ENCODE measurements around the gene CASP10. TPM values are rescaled to one million over a fixed set of nuclear protein-coding genes. Genes with fewer than 3 reads are reported as not detected.
"Not testable (repeated sequence)": the region's sequence is repeated elsewhere in the genome, so short reads cannot be mapped to it uniquely, and the experiment has no call there.

CASP10 gene, protein sequence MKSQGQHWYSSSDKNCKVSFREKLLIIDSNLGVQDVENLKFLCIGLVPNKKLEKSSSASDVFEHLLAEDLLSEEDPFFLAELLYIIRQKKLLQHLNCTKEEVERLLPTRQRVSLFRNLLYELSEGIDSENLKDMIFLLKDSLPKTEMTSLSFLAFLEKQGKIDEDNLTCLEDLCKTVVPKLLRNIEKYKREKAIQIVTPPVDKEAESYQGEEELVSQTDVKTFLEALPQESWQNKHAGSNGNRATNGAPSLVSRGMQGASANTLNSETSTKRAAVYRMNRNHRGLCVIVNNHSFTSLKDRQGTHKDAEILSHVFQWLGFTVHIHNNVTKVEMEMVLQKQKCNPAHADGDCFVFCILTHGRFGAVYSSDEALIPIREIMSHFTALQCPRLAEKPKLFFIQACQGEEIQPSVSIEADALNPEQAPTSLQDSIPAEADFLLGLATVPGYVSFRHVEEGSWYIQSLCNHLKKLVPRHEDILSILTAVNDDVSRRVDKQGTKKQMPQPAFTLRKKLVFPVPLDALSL
- polyA plus RNA-seq = 14.9 TPM

DNA sequence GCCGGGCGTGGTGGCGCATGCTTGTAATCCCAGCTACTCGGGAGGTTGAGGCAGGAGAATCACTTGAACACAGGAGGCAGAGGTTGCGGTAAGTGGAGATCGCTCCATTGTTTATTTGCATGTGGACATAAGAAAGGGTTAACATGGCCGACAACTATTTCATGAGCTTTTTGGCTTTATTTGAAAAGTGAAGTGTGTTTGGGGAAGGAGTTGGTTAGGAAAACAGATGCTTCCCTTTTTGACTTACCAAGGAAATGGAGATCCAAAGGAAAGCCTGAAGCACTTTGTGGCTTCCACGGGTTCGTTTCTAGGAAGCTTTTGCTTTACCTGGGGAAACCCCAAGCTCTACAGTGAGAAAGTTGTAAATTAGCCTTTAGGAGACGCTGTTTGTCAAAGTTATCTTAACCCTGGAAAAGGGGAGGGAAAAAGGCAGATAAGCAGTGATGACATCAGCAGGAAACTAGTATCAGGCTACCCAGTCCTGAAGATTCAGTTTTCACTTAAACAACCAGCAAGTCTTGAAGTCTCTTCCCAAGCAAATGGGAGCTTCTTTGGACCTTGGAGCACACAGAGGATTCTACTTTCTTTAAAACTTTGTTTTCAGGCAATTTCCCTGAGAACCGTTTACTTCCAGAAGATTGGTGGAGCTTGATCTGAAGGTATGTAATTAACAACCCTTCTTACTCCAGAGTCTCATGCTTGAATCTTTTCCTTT is at the start of gene CASP10:
Gene CASP10, plus strand, starts transcription at position 492 of the 715 bp plus-strand sequence. CDS start 2,637 bp downstream, outside the sequence.
- peaks cover 23 to 35% (median 34%) of the 10 kb centered on the region in 3 donors for H3K4me1 Mint-ChIP-seq
- H3K9me3 Mint-ChIP-seq = no peaks in the 10 kb centered on the region
- peaks cover 5% of the 10 kb centered on the region for H3K36me3 Mint-ChIP-seq
- peak within 1 kb of the TSS; percentile 89 to 98 (median 98) for H3K4me3 Mint-ChIP-seq
- H3K27me3 Mint-ChIP-seq = no peaks in the 10 kb centered on the region
- H3K27ac Mint-ChIP-seq = peak within 1 kb of the TSS; percentile 77 to 88 (median 82)

DNA sequence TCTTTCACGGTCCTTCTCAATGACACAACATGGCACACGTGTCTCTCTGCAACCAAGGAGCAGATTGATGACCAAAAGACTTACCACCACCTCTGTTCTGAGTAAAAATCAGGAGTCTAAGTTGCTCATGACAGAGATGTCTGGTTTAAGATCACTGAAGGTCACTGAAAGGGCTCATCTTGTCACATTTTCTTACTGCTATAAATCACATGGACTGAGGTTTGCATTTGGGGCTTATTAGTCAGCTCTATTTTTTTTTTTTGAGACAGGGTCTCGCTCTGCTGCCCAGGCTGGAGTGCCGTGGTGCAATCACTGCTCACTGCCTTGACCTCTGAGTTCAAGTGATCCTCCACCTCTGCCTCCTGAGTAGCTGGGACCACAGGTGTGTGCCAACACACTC is 47.6 kb upstream of the CASP10 start:
- Mint-ChIP-seq H3K4me1 (peaks cover 33 to 36% (median 35%) of the 10 kb centered on the region in 3 donors), H3K4me3 (peak overlapping the region in 1 of 4 donors; percentile 51), H3K9me3 (no peaks in the 10 kb centered on the region), H3K27ac (peak overlapping the region; percentile 15 to 85 (median 80)), H3K36me3 (peaks cover 29% of the 10 kb centered on the region), H3K27me3 (no peaks in the 10 kb centered on the region)

DNA sequence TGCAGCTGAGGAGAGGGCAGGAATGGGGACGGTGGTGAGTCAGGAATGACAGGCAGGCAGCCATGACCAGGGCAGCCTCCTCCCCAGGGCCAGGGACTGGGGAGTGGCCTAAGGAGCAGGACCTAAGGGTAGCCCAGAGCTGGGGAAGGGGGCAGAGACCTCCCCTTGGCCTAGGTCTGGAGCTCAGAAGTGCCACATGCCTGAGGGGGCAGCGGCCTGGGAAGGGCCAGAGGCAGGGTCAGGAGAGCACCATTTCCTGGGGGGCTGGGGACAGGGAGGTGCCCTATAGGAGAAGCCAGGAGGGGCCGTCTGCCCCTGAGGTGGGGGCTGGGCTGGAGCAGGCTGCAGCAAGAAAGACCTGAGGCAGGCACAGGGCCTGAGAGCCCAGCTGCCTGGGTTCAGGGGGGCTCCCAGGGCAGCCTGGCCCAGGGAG is 46.0 kb upstream of the CASP10 start:
- Mint-ChIP-seq H3K27me3 (no peaks in the 10 kb centered on the region), H3K9me3 (no peaks in the 10 kb centered on the region), H3K4me3 (no peak overlapping the region), H3K36me3 (peaks cover 26% of the 10 kb centered on the region), H3K4me1 (peaks cover 21 to 27% (median 25%) of the 10 kb centered on the region in 3 donors), H3K27ac (peak overlapping the region; percentile 55 to 86 (median 80))

DNA sequence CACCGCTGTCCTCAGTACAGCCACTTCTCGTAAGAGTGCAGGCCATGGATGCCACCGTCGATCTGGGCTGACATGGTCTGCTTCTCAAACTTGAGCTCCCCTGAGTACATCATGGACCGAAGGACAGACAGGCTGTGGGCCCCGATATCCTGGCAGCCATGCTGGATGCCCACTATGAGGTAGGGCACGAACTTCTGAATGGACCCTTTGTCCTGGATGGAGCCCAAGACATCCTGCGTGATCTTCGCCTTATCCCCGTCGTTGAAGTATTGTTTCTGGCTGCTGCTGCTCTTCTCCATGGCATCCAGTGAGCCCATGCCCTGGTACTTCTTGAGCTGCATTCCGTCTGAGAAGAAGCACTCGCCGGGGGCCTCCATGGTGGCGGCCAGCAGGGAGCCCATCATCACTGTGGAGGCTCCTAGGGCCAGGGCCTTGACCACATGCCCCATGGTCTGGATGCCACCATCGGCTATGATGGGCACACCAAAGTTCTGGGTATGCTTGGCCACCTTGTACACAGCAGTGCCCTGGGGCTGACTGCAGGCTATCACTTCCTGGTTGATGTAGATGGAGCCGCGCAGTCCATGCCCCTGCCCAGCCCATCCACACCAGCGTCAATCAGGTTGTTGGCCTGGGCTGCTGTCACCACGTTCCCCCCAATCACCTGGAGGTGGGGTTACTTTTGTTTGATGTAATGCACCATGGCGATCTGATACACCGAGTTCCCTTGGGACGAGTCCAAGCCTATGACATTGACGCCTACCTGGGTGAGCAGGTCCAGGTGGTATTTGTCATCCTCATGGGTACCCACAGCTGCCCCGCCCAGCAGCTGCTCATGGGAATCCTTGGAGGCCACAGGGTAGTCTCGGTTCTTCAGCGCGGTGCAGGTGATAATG is 45.2 kb upstream of the CASP10 start:
- no peak overlapping the region for H3K4me3 Mint-ChIP-seq
- H3K27me3 Mint-ChIP-seq = no peaks in the 10 kb centered on the region
- H3K36me3 Mint-ChIP-seq = peaks cover 22% of the 10 kb centered on the region
- peaks cover 14 to 19% (median 16%) of the 10 kb centered on the region in 3 donors for H3K4me1 Mint-ChIP-seq
- no peaks in the 10 kb centered on the region for H3K9me3 Mint-ChIP-seq
- H3K27ac Mint-ChIP-seq = peak overlapping the region in 1 of 3 donors; percentile 39

DNA sequence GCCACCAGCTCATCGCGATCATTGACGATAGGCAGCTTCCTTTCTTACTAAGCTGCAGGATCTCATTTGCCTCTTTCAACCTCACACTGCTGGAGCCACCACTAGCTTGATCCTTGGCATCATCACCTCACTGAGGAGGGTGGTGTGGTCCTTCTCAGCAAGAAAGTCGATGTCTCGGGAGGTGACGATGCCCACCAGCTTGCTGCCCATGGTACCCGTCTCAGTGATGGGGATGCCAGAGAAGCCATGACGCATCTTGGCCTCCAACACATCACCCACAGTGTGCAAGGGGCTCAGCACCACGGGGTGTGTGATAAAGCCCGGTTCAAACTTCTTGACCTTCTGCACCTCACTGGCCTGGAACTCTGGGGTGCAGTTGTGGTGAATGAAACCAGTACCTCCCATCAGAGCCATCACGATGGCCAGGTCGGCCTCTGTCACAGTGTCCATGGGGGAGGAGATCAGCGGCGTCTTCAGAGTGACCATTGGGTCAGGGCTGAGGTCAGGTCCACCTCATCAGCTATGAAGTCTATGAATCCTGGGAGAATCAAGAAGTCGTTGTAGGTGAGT is 44.5 kb upstream of the CASP10 start:
- H3K4me1 Mint-ChIP-seq = peaks cover 7 to 13% (median 12%) of the 10 kb centered on the region in 3 donors
- H3K4me3 Mint-ChIP-seq = peak overlapping the region in 1 of 4 donors; percentile 52
- peak overlapping the region in 1 of 3 donors; percentile 77 for H3K27ac Mint-ChIP-seq
- no peaks in the 10 kb centered on the region for H3K27me3 Mint-ChIP-seq
- peaks cover 16% of the 10 kb centered on the region for H3K36me3 Mint-ChIP-seq
- H3K9me3 Mint-ChIP-seq = no peaks in the 10 kb centered on the region

DNA sequence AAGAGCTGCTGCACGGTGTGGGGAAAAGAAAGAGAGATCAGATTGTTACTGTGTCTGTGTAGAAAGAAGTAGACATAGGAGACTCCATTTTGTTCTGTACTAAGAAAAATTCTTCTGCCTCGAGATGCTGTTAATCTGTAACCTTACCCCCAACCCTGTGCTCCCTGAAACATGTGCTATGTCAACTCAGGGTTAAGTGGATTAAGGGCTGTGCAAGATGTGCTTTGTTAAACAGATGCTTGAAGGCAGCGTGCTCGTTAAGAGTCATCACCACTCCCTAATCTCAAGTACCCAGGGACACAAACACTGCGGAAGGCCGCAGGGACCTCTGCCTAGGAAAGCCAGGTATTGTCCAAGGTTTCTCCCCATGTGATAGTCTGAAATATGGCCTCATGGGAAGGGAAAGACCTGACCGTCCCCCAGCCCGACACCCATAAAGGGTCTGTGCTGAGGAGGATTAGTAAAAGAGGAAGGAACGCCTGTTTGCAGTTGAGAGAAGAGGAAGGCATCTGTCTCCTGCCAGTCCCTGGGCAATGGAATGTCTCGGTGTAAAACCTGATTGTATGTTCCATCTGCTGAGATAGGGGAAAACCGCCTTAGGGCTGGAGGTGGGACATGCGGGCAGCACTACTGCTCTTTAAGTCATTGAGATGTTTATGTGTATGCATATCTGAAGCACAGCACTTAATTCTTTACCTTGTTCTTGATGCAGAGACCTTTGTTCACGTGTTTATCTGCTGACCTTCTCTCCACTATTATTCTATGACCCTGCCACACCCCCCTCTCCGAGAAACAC is 43.8 kb upstream of the CASP10 start:
- H3K27me3 Mint-ChIP-seq, H3K4me3 Mint-ChIP-seq, H3K9me3 Mint-ChIP-seq: not testable (repeated sequence)
- Mint-ChIP-seq H3K36me3 (peaks cover 16% of the 10 kb centered on the region), H3K4me1 (peaks cover 7 to 13% (median 12%) of the 10 kb centered on the region in 3 donors), H3K27ac (peak overlapping the region in 2 of 3 donors; percentile 77 to 78)

DNA sequence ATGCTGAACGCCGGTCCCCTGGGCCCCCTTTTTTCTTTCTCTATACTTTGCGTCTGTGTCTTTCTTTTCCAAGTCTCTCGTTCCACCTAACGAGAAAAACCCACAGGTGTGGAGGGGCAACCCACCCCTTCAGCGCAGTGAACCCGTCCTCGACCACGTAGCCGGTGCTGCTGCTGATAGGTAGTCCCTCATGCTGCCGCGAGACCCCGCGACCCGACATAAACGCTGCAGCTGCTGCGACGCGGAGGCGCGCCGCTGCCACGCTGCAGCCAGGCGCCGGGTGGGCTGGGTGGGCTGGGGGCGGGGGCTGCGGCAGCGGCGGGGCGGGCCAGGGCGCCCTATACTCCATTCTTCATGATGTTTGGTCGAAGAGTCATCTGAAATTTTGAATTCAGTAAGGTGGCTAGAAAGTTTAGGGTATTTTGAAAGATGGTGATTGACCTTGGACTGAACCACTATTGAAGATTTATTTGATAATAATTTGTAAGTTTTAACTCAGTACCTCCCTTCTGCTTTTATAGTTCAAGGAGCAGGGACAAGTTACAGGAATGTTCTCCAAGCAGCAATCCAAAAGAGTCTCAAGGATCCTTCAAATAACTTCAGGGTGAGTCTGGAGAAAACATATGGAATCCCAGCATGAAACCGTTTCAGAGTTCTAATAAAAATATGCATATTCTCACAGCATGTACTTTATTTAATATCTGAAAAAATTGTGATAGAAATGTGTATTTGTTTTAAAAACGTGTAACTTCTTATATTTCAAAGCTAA is 42.9 kb upstream of the CASP10 start:
- Mint-ChIP-seq H3K36me3 (peaks cover 14% of the 10 kb centered on the region), H3K4me1 (peaks cover 5 to 13% (median 11%) of the 10 kb centered on the region in 3 donors), H3K9me3 (no peaks in the 10 kb centered on the region), H3K27me3 (no peaks in the 10 kb centered on the region), H3K4me3 (no peak overlapping the region), H3K27ac (peak overlapping the region in 1 of 3 donors; percentile 78)

DNA sequence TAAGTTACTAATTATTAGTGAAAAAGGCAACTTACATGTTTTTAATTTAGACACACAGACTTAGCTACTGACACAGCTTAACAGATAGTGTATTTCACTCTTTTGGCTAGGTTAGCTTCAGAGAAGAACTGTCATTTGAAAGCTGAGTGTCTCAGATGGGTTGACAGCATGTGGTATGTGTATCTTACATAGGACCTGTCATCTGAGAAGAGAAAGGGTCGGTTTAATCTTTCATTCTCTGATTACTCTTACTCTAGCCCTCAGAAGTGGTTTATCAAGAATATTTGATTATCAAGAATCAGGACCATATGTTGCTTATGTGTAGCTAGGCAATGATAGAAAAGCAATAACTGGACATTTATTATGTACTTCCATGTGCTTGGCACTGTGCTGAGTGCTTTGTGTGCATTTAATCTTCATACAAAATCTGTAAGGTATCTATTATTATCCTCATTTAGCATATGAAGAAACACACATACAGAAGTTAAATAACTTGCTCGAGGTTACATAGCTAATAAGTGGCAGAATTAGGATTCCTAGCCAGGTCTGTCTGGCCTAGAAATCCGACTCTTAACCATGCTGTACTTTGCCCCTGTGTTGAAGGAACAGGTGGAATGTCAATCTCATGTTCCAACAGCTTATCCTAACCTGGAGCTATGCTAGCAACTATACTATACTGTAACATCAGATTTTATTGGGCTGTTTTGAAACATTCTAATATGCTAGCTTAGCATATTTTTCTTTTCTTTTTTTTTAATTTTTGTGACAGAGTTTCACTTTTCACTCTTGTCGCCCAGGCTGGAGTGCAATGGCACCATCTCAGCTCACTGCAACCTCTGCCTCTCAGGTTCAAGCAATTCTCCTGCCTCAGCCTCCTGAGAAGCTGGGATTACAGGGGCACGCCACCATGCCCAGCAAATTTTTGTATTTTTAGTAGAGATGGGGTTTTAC is 38.6 kb upstream of the CASP10 start:
- Mint-ChIP-seq H3K27ac (peak overlapping the region in 1 of 3 donors; percentile 7), H3K4me3 (no peak overlapping the region), H3K27me3 (no peaks in the 10 kb centered on the region), H3K36me3 (peaks cover 11% of the 10 kb centered on the region), H3K4me1 (peaks cover 0 to 9% (median 2%) of the 10 kb centered on the region in 3 donors), H3K9me3 (no peaks in the 10 kb centered on the region)

DNA sequence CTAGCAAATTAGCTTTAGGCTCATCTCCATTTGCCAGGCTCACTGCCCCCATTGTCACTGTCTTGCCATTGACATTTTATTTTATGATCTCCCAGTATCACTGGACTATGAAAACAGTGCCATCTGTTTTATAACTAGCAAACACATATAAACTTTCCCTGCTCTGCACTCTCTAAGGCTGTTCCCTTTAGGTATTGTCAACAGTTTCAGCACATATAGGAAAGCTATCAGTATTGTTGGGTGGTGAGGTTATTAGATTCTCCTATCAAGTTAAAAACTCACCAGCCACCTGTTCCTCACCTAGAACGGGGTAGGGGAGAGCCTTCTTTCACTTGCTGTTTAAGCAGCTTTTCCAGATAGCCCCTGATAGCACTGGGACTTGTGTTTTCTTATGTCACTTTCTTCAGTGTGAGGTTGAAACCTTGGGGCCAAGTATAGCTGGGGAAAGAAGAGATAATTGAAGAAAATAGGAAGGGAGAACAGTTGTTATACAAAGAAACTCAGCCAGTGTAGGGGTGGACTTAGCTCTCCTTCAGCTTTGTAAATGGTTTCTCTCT is 34.4 kb upstream of the CASP10 start:
- peaks cover 11% of the 10 kb centered on the region for H3K36me3 Mint-ChIP-seq

DNA sequence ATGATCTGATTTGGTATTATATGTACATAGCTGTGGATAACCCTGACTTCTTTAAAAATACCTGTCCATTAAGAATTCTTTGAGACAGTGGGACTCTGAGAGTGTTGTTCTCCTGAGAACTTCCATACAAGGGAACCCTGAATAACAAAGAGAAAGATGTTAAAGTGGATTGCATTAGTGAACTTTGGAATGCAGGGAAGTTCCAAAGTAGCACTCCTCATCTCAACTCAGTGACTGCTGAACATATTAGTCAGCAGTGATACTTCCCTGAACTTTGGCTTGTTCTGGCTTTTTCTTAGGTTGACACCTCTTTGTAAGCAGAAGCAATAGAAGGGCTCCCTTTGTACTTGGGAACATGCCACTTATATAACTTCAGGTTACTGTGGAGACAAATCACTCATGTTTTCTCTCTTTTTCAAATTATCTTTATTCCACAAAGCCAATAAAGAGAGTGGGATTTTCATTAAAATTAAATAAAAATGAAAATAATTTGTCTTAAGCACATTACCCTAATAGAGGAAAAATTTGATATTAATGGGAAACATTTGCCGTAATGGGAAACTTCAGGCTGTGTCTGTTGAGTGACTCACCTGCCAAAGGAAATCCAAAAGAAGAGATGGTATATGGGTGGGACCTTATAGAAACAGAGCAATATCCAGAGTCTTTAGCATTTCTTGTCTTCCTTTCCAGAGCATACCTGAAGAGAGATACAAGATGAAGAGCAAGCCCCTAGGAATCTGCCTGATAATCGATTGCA is 33.7 kb upstream of the CASP10 start:
- no peaks in the 10 kb centered on the region for H3K9me3 Mint-ChIP-seq
- peaks cover 14 to 26% (median 24%) of the 10 kb centered on the region in 3 donors for H3K4me1 Mint-ChIP-seq
- no peaks in the 10 kb centered on the region for H3K27me3 Mint-ChIP-seq
- peaks cover 11% of the 10 kb centered on the region for H3K36me3 Mint-ChIP-seq
- H3K27ac Mint-ChIP-seq = peak overlapping the region; percentile 11 to 53 (median 35)
- no peak overlapping the region for H3K4me3 Mint-ChIP-seq

More for the DNA sequence above, 34.4 kb upstream of the CASP10 start:
- H3K9me3 Mint-ChIP-seq = no peaks in the 10 kb centered on the region
- peak overlapping the region in 2 of 3 donors; percentile 11 to 53 for H3K27ac Mint-ChIP-seq
- H3K4me1 Mint-ChIP-seq = peaks cover 14 to 26% (median 24%) of the 10 kb centered on the region in 3 donors
- H3K4me3 Mint-ChIP-seq = no peak overlapping the region
- no peaks in the 10 kb centered on the region for H3K27me3 Mint-ChIP-seq

DNA sequence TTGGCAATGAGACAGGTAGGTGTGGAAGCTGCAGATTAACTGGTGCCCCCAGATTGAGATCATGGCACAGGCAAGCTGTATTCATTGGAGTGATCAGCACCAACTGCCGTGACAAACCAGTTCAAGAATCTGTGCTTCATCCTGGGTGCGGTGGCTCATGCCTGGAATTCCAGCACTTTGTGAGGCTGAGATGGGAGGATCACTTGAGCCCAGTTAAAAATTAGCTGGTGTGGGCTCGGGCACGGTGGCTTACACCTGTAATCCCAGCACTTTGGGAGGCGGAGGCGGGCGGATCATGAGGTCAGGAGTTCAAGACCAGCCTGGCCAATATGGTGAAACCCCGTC is 33.1 kb upstream of the CASP10 start:
- peaks cover 11% of the 10 kb centered on the region for H3K36me3 Mint-ChIP-seq
- not testable (repeated sequence) for H3K4me3 Mint-ChIP-seq, H3K9me3 Mint-ChIP-seq, H3K27me3 Mint-ChIP-seq
- H3K4me1 Mint-ChIP-seq = peaks cover 17 to 30% (median 27%) of the 10 kb centered on the region in 3 donors
- peak overlapping the region in 2 of 3 donors; percentile 35 to 39 for H3K27ac Mint-ChIP-seq
